GM23338 (cell line): Measurements from ENCODE around the gene SMCO2. TPM values are rescaled to one million over a fixed set of nuclear protein-coding genes. Genes with fewer than 3 reads are reported as not detected.

Experiments
- ATAC-seq: fragments of 200-7000 bp; cut with Tn5 transposase; 3 replicates; pipeline ENCODE4 v1.9.1; 2020
- DNase-seq: peaks from one replicate; pipeline ENCODE4 v3.0.0-alpha.2; 2015; ENCODE audit warnings: low spot score
- H2AFZ ChIP-seq: fragments of 200-600 bp; sonication (generic); 2 replicates; pipeline ENCODE4 v1.8.0; 2016; ENCODE audit warnings: antibody characterized with exemption, mild to moderate bottlenecking, moderate library complexity
- H3F3A ChIP-seq: fragments of 200-600 bp; sonication (generic); replicated peaks from 2 replicates; pipeline ENCODE4 v1.8.0; 2017; ENCODE audit warnings: antibody characterized with exemption, mixed run types, low read depth
- H3K27ac ChIP-seq: fragments of 200-600 bp; sonication (generic); 2 replicates; pipeline ENCODE4 v1.6.1; 2016; ENCODE audit warnings: low read depth
- H3K27me3 ChIP-seq: fragments of 200-600 bp; sonication (generic); 2 replicates; pipeline ENCODE4 v1.8.0; 2016; ENCODE audit warnings: mild to moderate bottlenecking, mixed run types, moderate library complexity; ENCODE audit not compliant: insufficient read depth
- H3K36me3 ChIP-seq: fragments of 200-600 bp; sonication (generic); 2 replicates; pipeline ENCODE4 v1.8.0; 2016; ENCODE audit warnings: mild to moderate bottlenecking; ENCODE audit not compliant: insufficient read depth
- H3K4me1 ChIP-seq: fragments of 200-600 bp; sonication (generic); 2 replicates; pipeline ENCODE4 v1.8.0; 2016; ENCODE audit warnings: mild to moderate bottlenecking, moderate library complexity; ENCODE audit not compliant: insufficient read depth
- H3K4me2 ChIP-seq: fragments of 200-600 bp; sonication (generic); 2 replicates; pipeline ENCODE4 v1.7.1; 2017; ENCODE audit warnings: mixed run types
- H3K4me3 ChIP-seq: fragments of 200-600 bp; sonication (generic); 2 replicates; pipeline ENCODE4 v1.6.1; 2016; ENCODE audit warnings: mixed run types
- H3K79me2 ChIP-seq: fragments of 200-600 bp; sonication (generic); replicated peaks from 2 replicates; pipeline ENCODE4 v1.8.0; 2017; ENCODE audit warnings: mild to moderate bottlenecking; ENCODE audit not compliant: insufficient read depth
- H3K9me2 ChIP-seq: fragments of 200-600 bp; sonication (generic); 2 replicates; pipeline ENCODE4 v1.8.0; 2017; ENCODE audit not compliant: insufficient read depth
- H4K20me1 ChIP-seq: fragments of 200-600 bp; sonication (generic); replicated peaks from 2 replicates; pipeline ENCODE4 v1.8.0; 2017; ENCODE audit warnings: mild to moderate bottlenecking; ENCODE audit not compliant: insufficient read depth
- H3K27ac Mint-ChIP-seq: 2 replicates; pipeline ENCODE4 v1.8.0; 2020; ENCODE audit warnings: inconsistent platforms, mild to moderate bottlenecking, moderate library complexity, mixed read lengths
- H3K27me3 Mint-ChIP-seq: 3 replicates; pipeline ENCODE4 v1.8.0; 2022; ENCODE audit warnings: low read depth, mild to moderate bottlenecking, moderate library complexity, mixed read lengths, inconsistent platforms; ENCODE audit not compliant: insufficient read depth, poor library complexity
- H3K36me3 Mint-ChIP-seq: 3 replicates; pipeline ENCODE4 v1.8.0; 2021; ENCODE audit warnings: low read depth, mild to moderate bottlenecking, inconsistent platforms, moderate library complexity, mixed read lengths
- H3K4me1 Mint-ChIP-seq: 3 replicates; pipeline ENCODE4 v1.8.0; 2020; ENCODE audit warnings: mild to moderate bottlenecking, inconsistent platforms, mixed read lengths
- H3K4me3 Mint-ChIP-seq: 3 replicates; pipeline ENCODE4 v1.8.0; 2021; ENCODE audit warnings: moderate library complexity, mild to moderate bottlenecking, inconsistent platforms, mixed read lengths
- H3K9me3 Mint-ChIP-seq: 3 replicates; pipeline ENCODE4 v1.8.0; 2020; ENCODE audit warnings: moderate library complexity, mild to moderate bottlenecking, inconsistent platforms, mixed read lengths
- CTCF ChIP-seq, 2 experiments: fragments of 200-600 bp in 1 of 2; sonication (generic) in 1 of 2; conservative IDR thresholded peaks; 2 replicates each; pipeline versions ENCODE4 v1.5.1 to v1.6.1; 2016 to 2017; ENCODE audit warnings: antibody characterized with exemption in 2 of 2, low read depth in 2 of 2, mild to moderate bottlenecking in 2 of 2, moderate library complexity in 1 of 2
- EZH2phosphoT487 ChIP-seq: fragments of 200-600 bp; sonication (generic); IDR thresholded peaks from one replicate; pipeline ENCODE4 v1.8.1; 2018; ENCODE audit warnings: antibody characterized with exemption; ENCODE audit not compliant: unreplicated experiment
- JUNB ChIP-seq: IDR thresholded peaks from one replicate; pipeline ENCODE4 v1.6.1; 2016; ENCODE audit warnings: antibody characterized with exemption; ENCODE audit not compliant: unreplicated experiment
- REST ChIP-seq: IDR thresholded peaks from one replicate; pipeline ENCODE4 v1.6.1; 2018; ENCODE audit warnings: antibody characterized with exemption; ENCODE audit not compliant: unreplicated experiment
- STAT1 ChIP-seq: IDR thresholded peaks from one replicate; pipeline ENCODE4 v1.6.1; 2016; ENCODE audit warnings: antibody characterized with exemption; ENCODE audit not compliant: unreplicated experiment
- ZNF114 ChIP-seq: fragments of 250-450 bp; sonication (Bioruptor Pico); IDR thresholded peaks from 2 replicates; pipeline ENCODE4 v1.5.0; 2020; ENCODE audit warnings: mild to moderate bottlenecking, moderate library complexity
- ZNF331 ChIP-seq: fragments of 250-450 bp; sonication (Bioruptor Pico); IDR thresholded peaks from 2 replicates; pipeline ENCODE4 v1.5.0; 2020; ENCODE audit warnings: low read depth, mild to moderate bottlenecking, moderate library complexity
- ZNF462 ChIP-seq: fragments of 250-450 bp; sonication (Bioruptor Pico); IDR thresholded peaks from 2 replicates; pipeline ENCODE4 v1.5.0; 2020; ENCODE audit warnings: mild to moderate bottlenecking, moderate library complexity
- polyA plus RNA-seq: library from polyadenylated mRNA; unstranded; fragments of >200 nt; fragmentation: Nextera tagmentation; extraction: Ambion mirVana; gene quantifications from 2 replicates; pipeline ENCODE4 v1.2.1, GENCODE V29; 2016
- total RNA-seq: library from RNA; depleted of rRNA; stranded (reverse); fragments of >200 nt; shearing (Covaris generic); gene quantifications from 2 replicates; pipeline ENCODE4 v1.2.3, GENCODE V29; 2014

Gene SMCO2
- total and polyA plus RNA-seq, 2 experiments from 2014 or later = 0.86 TPM; not detected in 1

- no peak for TF ChIP-seq REST
These were observed 40.4 kb downstream of the SMCO2 start (continued) for GRCh38 chr12:27486961-27487360.

- no peaks in the 10 kb centered on the region for H3K27me3 ChIP-seq
- H3K27ac ChIP-seq = no peak overlapping the region
- H2AFZ ChIP-seq = no peak overlapping the region
- H3K36me3 Mint-ChIP-seq = no peaks in the 10 kb centered on the region
- H3K4me1 Mint-ChIP-seq = no peaks in the 10 kb centered on the region
- ATAC-seq (no peak), DNase-seq (no peak)
- no peak overlapping the region for H3K4me3 Mint-ChIP-seq
- H3K4me2 ChIP-seq = no peak overlapping the region
- H3K4me1 ChIP-seq = no peaks in the 10 kb centered on the region
- H3K79me2 ChIP-seq = no peaks in the 10 kb centered on the region
- H3K27ac Mint-ChIP-seq = no peak overlapping the region
- no peaks in the 10 kb centered on the region for H3F3A ChIP-seq
- no peak overlapping the region for H3K4me3 ChIP-seq
- no peaks in the 10 kb centered on the region for H3K36me3 ChIP-seq
- H3K27me3 Mint-ChIP-seq = no peaks in the 10 kb centered on the region
- H3K9me3 Mint-ChIP-seq = no peaks in the 10 kb centered on the region
- H3K9me2 ChIP-seq = no peaks in the 10 kb centered on the region
- H4K20me1 ChIP-seq = no peaks in the 10 kb centered on the region
- TF ChIP-seq REST (no peak), STAT1 (no peak), CTCF (conservative IDR thresholded peaks at IDR 0.05; ENCODE audit: low read depth in 2 of 2) (peak in 1 of 2 experiments; percentile 42; a peak in 2 of 4 replicates), ZNF462 (CRISPR knock-in tag) (no peak), EZH2phosphoT487 (no peak), ZNF331 (CRISPR knock-in tag) (no peak), ZNF114 (CRISPR knock-in tag) (no peak), JUNB (no peak)
These were observed 41.9 kb downstream of the SMCO2 start for GRCh38 chr12:27488479-27488878.
